ENCODE results near the gene GPR35. TPM values are rescaled to one million over a fixed set of nuclear protein-coding genes. Genes with fewer than 3 reads are reported as not detected.

The GPR35 gene
- total and polyA plus RNA-seq, 2 donors (not counting 3 experiments of a cell fraction or from before 2014, with no cell fraction given) = 0.18 to 0.33 TPM

- intact Hi-C loops (cut with micrococcal nuclease) (no loop called here), dilution Hi-C loops (cut with MboI; ENCODE audit: extremely low pct_ligation_motif_present, low sequenced_read_pairs) (no loop called here)
- H3K4me2 ChIP-seq (ENCODE audit: insufficient read depth, low read length) = no peak overlapping the region
- no peak overlapping the region for H3K27ac ChIP-seq (ENCODE audit: insufficient read depth, low read depth, low read length)
- TF ChIP-seq FOS (IDR thresholded peaks at IDR 0.05; ENCODE audit: borderline replicate concordance, insufficient read depth, low read length) = no peak
- no peak for TF ChIP-seq MYC (IDR thresholded peaks at IDR 0.05; ENCODE audit: low read depth, low read length)
- TF ChIP-seq CTCF (IDR thresholded peaks at IDR 0.05; ENCODE audit: extremely low read depth in 1 of 2, insufficient read depth in 1 of 2, low read depth in 1 of 2, low read length in 2 of 2) = no peak
- no peak for TF ChIP-seq MAX (IDR thresholded peaks at IDR 0.05; ENCODE audit: insufficient read depth, insufficient read length)
- no peak for TF ChIP-seq JUN (IDR thresholded peaks at IDR 0.05; ENCODE audit: borderline replicate concordance, insufficient read depth, insufficient read length, low read depth)
- no peak for TF ChIP-seq POLR2AphosphoS5 (IDR thresholded peaks at IDR 0.05; ENCODE audit: insufficient read depth, low read depth, low read length)
- TF ChIP-seq EZH2 (IDR thresholded peaks at IDR 0.05; ENCODE audit: borderline replicate concordance, low read depth, low read length, severe bottlenecking) = no peak
- no peak for TF ChIP-seq POLR2A (IDR thresholded peaks at IDR 0.05; ENCODE audit: low read depth, low read length)
- TF ChIP-seq GATA2 (IDR thresholded peaks at IDR 0.05; ENCODE audit: insufficient read depth, insufficient read length, low read depth, low read length) = no peak
- DNase-seq (ENCODE audit: low read depth, low spot score) (no peak), FAIRE-seq (no peak)
- no peaks in the 10 kb centered on the region for H3K79me2 ChIP-seq (ENCODE audit: control insufficient read depth, insufficient read depth, low read length)
- no peaks in the 10 kb centered on the region for H3K9me3 ChIP-seq (replicated peaks; ENCODE audit: control insufficient read depth, insufficient read depth, low read length)
- ChIA-PET POLR2A (no interaction called here), CTCF (no interaction called here)
- H3K4me3 ChIP-seq (replicated peaks in 1 of 3; ENCODE audit: insufficient read depth in 1 of 3, low read depth in 1 of 3, low read length in 3 of 3) = no peak overlapping the region
- no peaks in the 10 kb centered on the region for H3K9me1 ChIP-seq (replicated peaks; ENCODE audit: control insufficient read depth, extremely low read depth, insufficient read depth, low read length)
- H2AFZ ChIP-seq (ENCODE audit: low read depth, low read length) = no peak overlapping the region
- no peaks in the 10 kb centered on the region for H3K4me1 ChIP-seq (ENCODE audit: control insufficient read depth, extremely low read depth, insufficient read depth, low read length)
- H3K27me3 ChIP-seq (ENCODE audit: control insufficient read depth in 2 of 2, insufficient read depth in 2 of 2, low read length in 2 of 2) = peaks cover 0 to 2% of the 10 kb centered on the region in 2 experiments
- H4K20me1 ChIP-seq (replicated peaks; ENCODE audit: control insufficient read depth, extremely low read depth, insufficient read depth, low read length) = no peaks in the 10 kb centered on the region
- BruUV-seq (replicated peaks) = no TSS peak
- no peaks in the 10 kb centered on the region for H3K36me3 ChIP-seq (ENCODE audit: control insufficient read depth in 2 of 2, extremely low read depth in 1 of 2, insufficient read depth in 2 of 2, low read length in 2 of 2)
- H3K9ac ChIP-seq (replicated peaks; ENCODE audit: extremely low read depth, insufficient read depth, low read length) = no peak overlapping the region
Observed at GRCh38 chr2:240644859-240645301, 19.6 kb downstream of the GPR35 start.

Measured in endothelial cell of umbilical vein (primary cell).